NOMO-1 treated with dmso at 0.1 percent for 144 hours (cell line): ENCODE measurements around the gene TMEM106B.

Experiments
- DNase-seq: peaks from one replicate; lab custom pipeline; 2025; ENCODE audit not compliant: unreplicated experiment; lab: John Stamatoyannopoulos, UW

Gene TMEM106B

GRCh38 chr7:12226756-12227155 lies 15.7 kb downstream of the TMEM106B start:
- DNase-seq = no peak

GRCh38 chr7:12228024-12228423 lies 16.9 kb downstream of the TMEM106B start:
- DNase-seq = no peak

- DNase-seq = no peak
These were observed 18.0 kb downstream of the TMEM106B start for GRCh38 chr7:12229046-12229445.

GRCh38 chr7:12231097-12231496 lies 20.0 kb downstream of the TMEM106B start:
- DNase-seq = no peak

- DNase-seq = no peak
These were observed 22.1 kb downstream of the TMEM106B start for GRCh38 chr7:12233175-12233574.

- no peak for DNase-seq
These were observed 23.3 kb downstream of the TMEM106B start for GRCh38 chr7:12234334-12234865.

- no peak for DNase-seq
These were observed 24.9 kb downstream of the TMEM106B start for GRCh38 chr7:12235970-12236369.

- no peak for DNase-seq
These were observed 25.9 kb downstream of the TMEM106B start for GRCh38 chr7:12237007-12237406.

GRCh38 chr7:12239806-12240205 lies 28.7 kb downstream of the TMEM106B start:
- DNase-seq = peak; percentile 13

- no peak for DNase-seq
These were observed 33.0 kb downstream of the TMEM106B start for GRCh38 chr7:12244129-12244528.

- DNase-seq = no peak
These were observed 33.6 kb downstream of the TMEM106B start for GRCh38 chr7:12244694-12245093.

GRCh38 chr7:12249706-12250105 lies 38.6 kb downstream of the TMEM106B start:
- DNase-seq = no peak

GRCh38 chr7:12250232-12250631 lies 39.1 kb downstream of the TMEM106B start:
- DNase-seq = no peak

GRCh38 chr7:12256090-12256489 lies 45.0 kb downstream of the TMEM106B start:
- no peak for DNase-seq

- DNase-seq = peak; percentile 89
These were observed 46.5 kb downstream of the TMEM106B start for GRCh38 chr7:12257582-12257981.

GRCh38 chr7:12258074-12258473 lies 47.0 kb downstream of the TMEM106B start:
- no peak for DNase-seq

- DNase-seq = no peak
These were observed 56.4 kb downstream of the TMEM106B start for GRCh38 chr7:12267542-12267941.

GRCh38 chr7:12269100-12269895 lies 58.2 kb downstream of the TMEM106B start:
- DNase-seq = no peak

GRCh38 chr7:12281038-12281437 lies 69.9 kb downstream of the TMEM106B start:
- DNase-seq = no peak

GRCh38 chr7:12287901-12288300 lies 76.8 kb downstream of the TMEM106B start:
- DNase-seq = no peak

GRCh38 chr7:12289996-12290395 lies 78.9 kb downstream of the TMEM106B start:
- DNase-seq = no peak

GRCh38 chr7:12290761-12291160 lies 79.7 kb downstream of the TMEM106B start:
- DNase-seq = no peak

- no peak for DNase-seq
These were observed 80.8 kb downstream of the TMEM106B start for GRCh38 chr7:12291870-12292269.
